HCT116 (cell line): ENCODE measurements around the gene NELL1. TPM values are rescaled to one million over a fixed set of nuclear protein-coding genes. Genes with fewer than 3 reads are reported as not detected.

Source experiments
- ATAC-seq: fragments of 200-7000 bp; cut with Tn5 transposase; 2 replicates; pipeline ENCODE4 v1.9.1; 2020; ENCODE audit warnings: mild to moderate bottlenecking, moderate library complexity
- BruUV-seq: library from RNA; stranded (reverse); fragments of 400-500 nt; replicated peaks from 2 replicates; lab custom pipeline; 2021; lab: Mats Ljungman, UMichigan
- CTCF ChIA-PET: fragments of 300-600 bp; sonication (Branson Sonifier 250); formaldehyde crosslinking; loops from one replicate; lab custom pipeline; 2021; ENCODE audit warnings: antibody characterized with exemption; lab: Charles Lee
- POLR2A ChIA-PET: fragments of 300-600, 350-600 bp; sonication (Branson Sonifier 250); formaldehyde crosslinking; loops from one replicate; lab custom pipeline; 2021; ENCODE audit warnings: antibody characterized with exemption; lab: Charles Lee
- RAD21 ChIA-PET, 2 experiments: fragments of 300-600 bp; sonication (Branson Sonifier 250); formaldehyde crosslinking; loops; one replicate each; lab custom pipeline; 2023; ENCODE audit warnings: low total read pairs in 2 of 2; ENCODE audit not compliant: uncharacterized antibody in 2 of 2, unreplicated experiment in 2 of 2, low non-redundant PET in 1 of 2; lab: Charles Lee
- DNase-seq: peaks from one replicate; pipeline ENCODE4 v3.0.0-alpha.2; 2010; ENCODE audit warnings: low read depth, low spot score
- H2AFZ ChIP-seq: fragments of 200-600 bp; shearing (Covaris generic), sonication (generic); 2 replicates; pipeline ENCODE4 v1.6.1; 2017; ENCODE audit warnings: low read depth, mixed run types, mixed read lengths, antibody characterized with exemption, low read length; ENCODE audit not compliant: poor library complexity, severe bottlenecking
- H3K27ac ChIP-seq: 2 replicates; pipeline ENCODE4 v1.5.1; 2012; ENCODE audit warnings: low read depth, low read length
- H3K27me3 ChIP-seq: fragments of 200-600 bp; sonication (generic); 2 replicates; pipeline ENCODE4 v1.6.1; 2016; ENCODE audit warnings: mixed run types, low read length, mixed read lengths; ENCODE audit not compliant: insufficient read depth
- H3K36me3 ChIP-seq, 2 experiments: fragments of 200-500 bp in 1 of 2; fragments of 200-600 bp in 1 of 2; sonication (Bioruptor generic) in 1 of 2; sonication (generic) in 1 of 2; 2 replicates each; pipeline versions ENCODE4 v1.5.1 to v1.6.1; 2014 to 2016; ENCODE audit warnings: low read length in 2 of 2, inconsistent platforms in 1 of 2, mixed read lengths in 1 of 2, mixed run types in 1 of 2; ENCODE audit not compliant: insufficient read depth in 2 of 2, control insufficient read depth in 1 of 2
- H3K4me1 ChIP-seq, 2 experiments: fragments of 200-600 bp in 1 of 2; sonication (generic) in 1 of 2; 2 replicates each; pipeline versions ENCODE4 v1.5.1 to v1.6.1; 2012 to 2017; ENCODE audit warnings: low read length in 2 of 2, inconsistent platforms in 1 of 2, mild to moderate bottlenecking in 1 of 2, mixed read lengths in 1 of 2, mixed run types in 1 of 2, moderate library complexity in 1 of 2; ENCODE audit not compliant: insufficient read depth in 2 of 2, control insufficient read depth in 1 of 2
- H3K4me2 ChIP-seq: fragments of 200-600 bp; sonication (generic); 2 replicates; pipeline ENCODE4 v1.6.1; 2017; ENCODE audit warnings: mixed run types, low read length, mixed read lengths
- H3K4me3 ChIP-seq, 2 experiments: fragments of 200-600 bp in 1 of 2; sonication (generic) in 1 of 2; replicated peaks in 1 of 2; 2 replicates each; pipeline ENCODE4 v1.5.1; 2011 to 2016; ENCODE audit warnings: low read length in 2 of 2, control low read depth in 1 of 2, low read depth in 1 of 2, mild to moderate bottlenecking in 1 of 2, mixed read lengths in 1 of 2, mixed run types in 1 of 2
- H3K79me2 ChIP-seq: fragments of 200-600 bp; sonication (generic); 2 replicates; pipeline ENCODE4 v1.6.1; 2017; ENCODE audit warnings: mild to moderate bottlenecking, mixed run types, low read length, moderate library complexity, mixed read lengths; ENCODE audit not compliant: insufficient read depth
- H3K9ac ChIP-seq: fragments of 200-600 bp; sonication (generic); 2 replicates; pipeline ENCODE4 v1.6.1; 2016; ENCODE audit warnings: low read length, mixed read lengths
- H3K9me2 ChIP-seq: fragments of 200-600 bp; sonication (generic), shearing (Covaris generic); 2 replicates; pipeline ENCODE4 v1.6.1; 2017; ENCODE audit warnings: mixed run types, mild to moderate bottlenecking, moderate library complexity; ENCODE audit not compliant: insufficient read depth
- H3K9me3 ChIP-seq, 2 experiments: fragments of 200-500 bp in 1 of 2; fragments of 200-600 bp in 1 of 2; sonication (Bioruptor generic) in 1 of 2; sonication (generic) in 1 of 2; 2 replicates each; pipeline ENCODE4 v1.6.1; 2014 to 2017; ENCODE audit warnings: low read length in 2 of 2, mixed read lengths in 2 of 2, inconsistent platforms in 1 of 2, low read depth in 1 of 2, mild to moderate bottlenecking in 1 of 2, mixed run types in 1 of 2, moderate library complexity in 1 of 2; ENCODE audit not compliant: control insufficient read depth in 1 of 2, insufficient read depth in 1 of 2
- H4K20me1 ChIP-seq: fragments of 200-600 bp; sonication (generic), shearing (Covaris generic); 2 replicates; pipeline ENCODE4 v1.6.1; 2017; ENCODE audit warnings: mixed run types, mild to moderate bottlenecking, moderate library complexity; ENCODE audit not compliant: insufficient read depth
- CBX3 ChIP-seq: IDR thresholded peaks from 2 replicates; pipeline ENCODE4 v1.6.1; 2012; ENCODE audit warnings: low read depth
- CTCF ChIP-seq, 3 experiments: fragments of 200-600 bp in 1 of 3; sonication (generic) in 1 of 3; IDR thresholded peaks in 2 of 3; conservative IDR thresholded peaks in 1 of 3; 2 replicates each; pipeline ENCODE4 v1.5.1; 2012 to 2017; ENCODE audit warnings: low read depth in 2 of 3, low read length in 2 of 3, antibody characterized with exemption in 1 of 3, borderline replicate concordance in 1 of 3, control low read depth in 1 of 3, mild to moderate bottlenecking in 1 of 3, mixed read lengths in 1 of 3, mixed run types in 1 of 3, moderate library complexity in 1 of 3; ENCODE audit not compliant: insufficient read depth in 1 of 3
- EGR1 ChIP-seq: IDR thresholded peaks from 2 replicates; pipeline ENCODE4 v1.6.1; 2012; ENCODE audit warnings: low read depth
- ELF1 ChIP-seq: IDR thresholded peaks from 2 replicates; pipeline ENCODE4 v1.6.1; 2012; ENCODE audit warnings: low read depth, borderline replicate concordance
- EZH2phosphoT487 ChIP-seq: fragments of 200-600 bp; IDR thresholded peaks from 2 replicates; pipeline ENCODE4 v1.6.1; 2018; ENCODE audit warnings: antibody characterized with exemption, borderline replicate concordance
- FOSL1 ChIP-seq: IDR thresholded peaks from 2 replicates; pipeline ENCODE4 v1.6.1; 2012; ENCODE audit warnings: low read depth
- JUND ChIP-seq: IDR thresholded peaks from 2 replicates; pipeline ENCODE4 v1.6.1; 2012
- MAX ChIP-seq: IDR thresholded peaks from 2 replicates; pipeline ENCODE4 v1.6.1; 2012
- POLR2A ChIP-seq: IDR thresholded peaks from 2 replicates; pipeline ENCODE4 v1.7.0; 2011; ENCODE audit warnings: borderline replicate concordance; ENCODE audit not compliant: insufficient read depth, insufficient read length; ENCODE audit errors: extremely low read depth
- POLR2AphosphoS5 ChIP-seq: IDR thresholded peaks from 2 replicates; pipeline ENCODE4 v1.6.1; 2011; ENCODE audit warnings: mild to moderate bottlenecking, low read depth, low read length, moderate library complexity
- RAD21 ChIP-seq: IDR thresholded peaks from 2 replicates; pipeline ENCODE4 v1.6.1; 2012; ENCODE audit warnings: low read depth, mild to moderate bottlenecking
- REST ChIP-seq: IDR thresholded peaks from 2 replicates; pipeline ENCODE4 v1.6.1; 2012; ENCODE audit warnings: low read depth
- SP1 ChIP-seq: IDR thresholded peaks from 2 replicates; pipeline ENCODE4 v1.6.1; 2012; ENCODE audit warnings: low read depth
- SRF ChIP-seq: IDR thresholded peaks from 2 replicates; pipeline ENCODE4 v1.6.1; 2012; ENCODE audit warnings: low read depth
- TCF7L2 ChIP-seq: IDR thresholded peaks from 2 replicates; pipeline ENCODE4 v1.7.0; 2011; ENCODE audit warnings: borderline replicate concordance, inconsistent platforms; ENCODE audit not compliant: insufficient read depth, insufficient read length; ENCODE audit errors: extremely low read depth
- YY1 ChIP-seq: IDR thresholded peaks from 2 replicates; pipeline ENCODE4 v1.6.1; 2011; ENCODE audit warnings: low read length, low read depth, moderate library complexity, mild to moderate bottlenecking; ENCODE audit not compliant: insufficient replicate concordance; ENCODE audit errors: extremely low read depth
- ZNF274 ChIP-seq: fragments of 200-500 bp; sonication (Bioruptor generic); IDR thresholded peaks from 2 replicates; pipeline ENCODE4 v1.6.1; 2014; ENCODE audit warnings: mild to moderate bottlenecking, low read depth, low read length, inconsistent platforms
- intact Hi-C: fragments of 100-400 bp; cut with micrococcal nuclease; formaldehyde crosslinking; loops from 2 replicates; pipeline ENCODE4 v1.10.0; 2022
- total RNA-seq: library from RNA; stranded (reverse); gene quantifications from one replicate; pipeline ENCODE4 v1.2.1, GENCODE V29; 2021; ENCODE audit not compliant: unreplicated experiment

NELL1 gene
- total RNA-seq, 1 experiment from 2014 or later: not detected

- POLR2A ChIA-PET: no interaction called here
- no peak overlapping the region for H3K27ac ChIP-seq
- RAD21 ChIA-PET: no interaction called here
- H3K36me3 ChIP-seq: no peaks in the 10 kb centered on the region
- no peak overlapping the region for H3K4me2 ChIP-seq
- no peak for DNase-seq
- H2AFZ ChIP-seq: no peak overlapping the region
- BruUV-seq: no TSS peak
- ATAC-seq: no peak
- no peaks in the 10 kb centered on the region for H3K79me2 ChIP-seq
- H3K27me3 ChIP-seq: peaks cover 8% of the 10 kb centered on the region; the same call in 1 of the 2 replicates
- CTCF ChIA-PET: interaction anchor here (0.7 kb wide), 1 partner anchor 490 kb away, joined by 3 read pairs; no protein-coding TSS in a partner anchor
- no peak overlapping the region for H3K4me3 ChIP-seq
- H3K9me2 ChIP-seq: no peaks in the 10 kb centered on the region
- TF ChIP-seq RAD21: no peak
- TF ChIP-seq CBX3: no peak
- no peak for TF ChIP-seq EGR1
- no peak for TF ChIP-seq ZNF274
- no peak for TF ChIP-seq POLR2AphosphoS5
- TF ChIP-seq SRF: no peak
- TF ChIP-seq JUND: no peak
- no peak for TF ChIP-seq EZH2phosphoT487
- no peak for TF ChIP-seq POLR2A
- no peak for TF ChIP-seq TCF7L2
- TF ChIP-seq YY1: no peak
- intact Hi-C loops: no loop called here
- no peaks in the 10 kb centered on the region for H4K20me1 ChIP-seq
- H3K9me3 ChIP-seq: no peaks in the 10 kb centered on the region
- no peaks in the 10 kb centered on the region for H3K4me1 ChIP-seq
- H3K9ac ChIP-seq: no peak overlapping the region
Measured at GRCh38 chr11:20656901-20657300, 12.5 kb upstream of the NELL1 start.

- Histone ChIP-seq H3K9me2 (no peaks in the 10 kb centered on the region), H3K4me3 (no peak overlapping the region), H3K4me1 (no peaks in the 10 kb centered on the region), H3K4me2 (no peak overlapping the region), H3K27me3 (peaks cover 8% of the 10 kb centered on the region; the same call in 1 of the 2 replicates), H3K36me3 (no peaks in the 10 kb centered on the region), H3K9me3 (no peaks in the 10 kb centered on the region), H3K9ac (no peak overlapping the region), H3K79me2 (no peaks in the 10 kb centered on the region), H4K20me1 (no peaks in the 10 kb centered on the region), H3K27ac (no peak overlapping the region), H2AFZ (no peak overlapping the region)
- POLR2A ChIA-PET: no interaction called here
- RAD21 ChIA-PET: no interaction called here
- ATAC-seq (no peak), DNase-seq (no peak)
- CTCF ChIA-PET: no interaction called here
- intact Hi-C loops: no loop called here
- BruUV-seq: no TSS peak
- TF ChIP-seq JUND (no peak), POLR2A (no peak), RAD21 (no peak), REST (no peak), POLR2AphosphoS5 (no peak), FOSL1 (no peak), TCF7L2 (no peak), SP1 (no peak), ELF1 (no peak), SRF (no peak), MAX (no peak), CTCF (IDR thresholded peaks at IDR 0.05 in 2 of 3, conservative IDR thresholded peaks at IDR 0.05 in 1 of 3; ENCODE audit: borderline replicate concordance in 1 of 3, insufficient read depth in 1 of 3, low read depth in 2 of 3, low read length in 2 of 3) (no peak)
Measured at GRCh38 chr11:20658135-20658534, 11.3 kb upstream of the NELL1 start.
